Germinal center (tissue), 1 donor: ENCODE measurements around the gene ADAMTS2.
"Not testable (repeated sequence)": the region's sequence is repeated elsewhere in the genome, so short reads cannot be mapped to it uniquely, and the experiment has no call there.

Source experiments
- DNase-seq: peaks from one replicate; pipeline ENCODE4 v3.0.0; 2012; ENCODE audit warnings: mixed read lengths, low spot score

The ADAMTS2 gene

DNA sequence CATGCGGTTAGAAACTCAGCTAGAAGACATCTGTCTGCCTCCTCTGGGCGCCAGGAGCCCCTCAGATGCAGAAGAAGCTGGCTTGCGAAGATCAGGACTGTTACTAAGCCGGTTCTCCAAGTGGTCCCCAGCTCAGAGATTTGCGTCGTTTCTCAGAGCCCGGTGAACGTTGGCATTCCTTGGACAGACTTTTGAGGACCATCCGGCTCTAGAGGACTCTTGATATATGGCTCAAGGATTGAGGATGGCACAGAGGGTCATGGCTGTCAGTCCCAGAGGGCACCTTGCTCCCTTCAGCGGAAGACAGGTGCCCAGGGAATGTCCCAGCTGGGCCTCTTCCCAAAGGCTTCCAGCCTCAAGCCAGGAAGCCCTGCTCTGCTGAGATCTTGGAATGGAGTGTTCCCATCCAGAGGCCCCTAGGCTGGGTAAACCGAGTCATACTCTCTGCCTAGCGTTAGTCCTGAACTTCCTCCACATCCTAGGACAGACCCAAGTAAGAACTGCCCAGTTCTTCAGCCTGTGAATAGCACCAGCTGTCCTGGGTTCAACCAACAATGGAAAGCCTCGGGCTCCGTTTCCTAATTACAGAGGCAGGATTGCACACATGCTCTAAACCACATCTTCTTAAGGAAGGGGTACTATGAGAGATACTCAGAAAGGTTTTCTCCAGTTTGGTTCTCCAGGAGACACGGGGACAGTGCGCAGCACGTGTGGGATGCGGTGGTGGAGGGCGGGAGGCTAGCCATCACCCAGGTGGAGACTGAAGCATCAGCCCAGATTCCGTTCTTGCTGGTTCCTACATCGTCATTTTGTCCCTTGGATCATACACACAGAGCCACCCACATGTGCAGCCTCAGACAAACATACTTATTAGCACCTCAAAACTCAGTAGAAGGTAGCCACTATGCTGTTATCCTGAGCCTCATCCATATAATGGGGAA lies 233.7 kb downstream of the ADAMTS2 start:
- no peak for DNase-seq

- DNase-seq: no peak
Measured at GRCh38 chr5:179110528-179110927, 234.7 kb downstream of the ADAMTS2 start.

DNA sequence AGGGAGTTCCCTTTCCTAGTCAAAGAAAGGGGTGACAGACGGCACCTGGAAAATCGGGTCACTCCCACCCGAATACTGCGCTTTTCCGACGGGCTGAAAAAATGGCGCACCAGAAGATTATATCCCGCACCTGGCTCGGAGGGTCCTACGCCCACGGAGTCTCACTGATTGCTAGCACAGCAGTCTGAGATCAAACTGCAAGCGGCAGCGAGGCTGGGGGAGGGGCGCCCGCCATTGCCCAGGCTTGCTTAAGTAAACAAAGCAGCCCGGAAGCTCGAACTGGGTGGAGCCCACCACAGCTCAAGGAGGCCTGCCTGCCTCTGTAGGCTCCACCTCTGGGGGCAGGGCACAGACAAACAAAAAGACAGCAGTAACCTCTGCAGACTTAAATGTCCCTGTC lies 244.0 kb downstream of the ADAMTS2 start:
- DNase-seq: not testable (repeated sequence)

DNA sequence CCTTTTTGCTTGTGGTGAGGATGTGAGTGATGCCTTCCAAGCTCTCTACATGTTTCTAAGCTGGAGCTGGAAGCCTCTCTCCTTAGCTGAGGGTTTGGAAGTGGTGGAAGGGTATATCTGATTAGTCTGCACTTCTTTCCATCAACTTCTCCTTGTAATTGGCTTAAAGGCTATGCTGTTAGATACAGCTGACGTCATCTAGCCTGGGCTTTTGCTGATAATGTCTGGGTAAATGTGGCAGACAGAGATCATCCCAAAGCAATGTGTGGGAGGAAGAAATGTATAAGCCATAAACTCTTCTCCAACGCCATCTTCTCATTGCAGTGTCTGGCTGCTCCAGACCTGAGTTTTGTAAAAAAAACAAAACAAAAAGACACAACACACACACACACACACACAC lies 255.8 kb downstream of the ADAMTS2 start:
- no peak for DNase-seq

GRCh38 chr5:179080724-179081123 lies 264.5 kb downstream of the ADAMTS2 start:
- no peak for DNase-seq

DNA sequence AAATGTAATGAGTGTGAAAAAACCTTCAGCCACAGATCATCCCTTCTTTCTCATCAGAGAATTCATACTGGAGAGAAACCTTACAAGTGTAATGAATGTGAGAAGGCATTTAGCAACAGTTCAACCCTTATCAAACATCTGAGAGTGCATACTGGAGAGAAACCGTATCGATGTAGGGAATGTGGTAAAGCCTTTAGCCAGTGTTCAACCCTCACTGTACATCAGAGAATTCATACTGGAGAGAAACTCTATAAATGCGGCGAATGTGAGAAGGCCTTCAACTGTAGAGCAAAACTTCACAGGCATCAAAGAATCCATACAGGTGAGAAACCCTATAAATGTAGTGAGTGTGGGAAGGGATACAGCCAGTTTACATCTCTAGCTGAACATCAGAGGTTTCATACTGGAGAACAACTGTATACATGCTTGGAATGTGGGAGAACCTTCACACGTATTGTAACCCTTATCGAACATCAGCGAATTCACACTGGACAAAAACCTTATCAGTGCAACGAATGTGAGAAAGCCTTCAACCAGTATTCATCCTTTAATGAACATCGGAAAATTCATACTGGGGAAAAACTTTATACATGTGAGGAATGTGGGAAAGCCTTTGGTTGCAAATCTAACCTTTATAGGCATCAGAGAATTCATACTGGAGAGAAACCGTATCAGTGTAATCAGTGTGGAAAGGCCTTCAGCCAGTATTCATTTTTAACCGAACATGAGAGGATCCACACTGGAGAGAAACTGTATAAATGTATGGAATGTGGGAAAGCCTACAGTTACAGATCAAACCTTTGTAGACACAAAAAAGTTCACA lies 265.9 kb downstream of the ADAMTS2 start:
- DNase-seq: no peak

- no peak for DNase-seq
Measured at GRCh38 chr5:179065703-179066102, 279.6 kb downstream of the ADAMTS2 start.

GRCh38 chr5:179061025-179061424 lies 284.2 kb downstream of the ADAMTS2 start:
- no peak for DNase-seq
